ENCODE measurements around the gene SBSN. TPM values are rescaled to one million over a fixed set of nuclear protein-coding genes. Genes with fewer than 3 reads are reported as not detected.
A peak's percentile ranks its signal among the peaks of the same experiment; 100 is the strongest.

SBSN gene
- total and polyA plus RNA-seq, 10 of the 15 experiments (the other 5 are each of a cell fraction or from before 2014, with no cell fraction given): 0.09 TPM; not detected in 9

- no peak for TF ChIP-seq USF1 (IDR thresholded peaks at IDR 0.05; ENCODE audit: borderline replicate concordance, extremely low read length, insufficient read depth, low read depth, low read length)
- peak; percentile 88 for TF ChIP-seq RAD21 (IDR thresholded peaks at IDR 0.05; ENCODE audit: insufficient read depth, low read depth, low read length)
- TF ChIP-seq SPI1 (IDR thresholded peaks at IDR 0.05; ENCODE audit: borderline replicate concordance, insufficient read depth, low read depth, low read length): no peak
- TF ChIP-seq ZNF384 (IDR thresholded peaks at IDR 0.05; ENCODE audit: borderline replicate concordance, low read depth, low read length): no peak
Observed at GRCh38 chr19:35495107-35496064, 32.7 kb downstream of the SBSN start (continued).

- no peak overlapping the region for H2AFZ ChIP-seq (ENCODE audit: control insufficient read depth, low read depth, low read length)
- H3K79me2 ChIP-seq (ENCODE audit: control insufficient read depth, insufficient read depth, low read length): no peaks in the 10 kb centered on the region
- SMC1A ChIA-PET (ENCODE audit: uncharacterized antibody, unreplicated experiment): interaction anchor here (0.8 to 3.1 kb wide), 4 partner anchors 9 to 54 kb away, joined by 3 to 29 read pairs (median 10); no protein-coding TSS in a partner anchor
- H3K9me3 ChIP-seq (replicated peaks; ENCODE audit: control insufficient read depth, insufficient read depth, low read length): no peaks in the 10 kb centered on the region
- H3K27ac ChIP-seq (ENCODE audit: control insufficient read depth, insufficient read depth): no peak overlapping the region
- peaks cover 0 to 2% of the 10 kb centered on the region in 2 experiments; a peak in 1 of 4 replicates for H3K27me3 ChIP-seq (replicated peaks in 1 of 2; ENCODE audit: control insufficient read depth in 2 of 2, insufficient read depth in 2 of 2, low read length in 1 of 2)
- CTCF ChIA-PET: interaction anchor here (0.6 to 7.2 kb wide), 4 partner anchors 14 to 139 kb away, joined by 3 to 111 read pairs (median 46); no protein-coding TSS in a partner anchor
- DNase-seq (ENCODE audit: low read depth, low spot score) (no peak), FAIRE-seq (no peak), ATAC-seq (no peak)
- no peaks in the 10 kb centered on the region for H4K20me1 ChIP-seq (ENCODE audit: control insufficient read depth, insufficient read depth)
- WGBS (ENCODE audit: insufficient coverage, insufficient replicate concordance, low lambda C conversion rate, missing lambda C conversion rate): 73% methylated on average over 9 of the region's 9 CpGs
- in situ Hi-C loops (cut with MboI) (no loop called here), intact Hi-C loops (cut with micrococcal nuclease; ENCODE audit: unreplicated experiment) (loop anchor here (2.0 to 10.0 kb wide), 2 partner anchors 25 to 229 kb away; partner anchors contain the start of gene USF2)
- BruUV-seq (replicated peaks): no TSS peak
- H3K9ac ChIP-seq (ENCODE audit: control insufficient read depth, insufficient read depth, low read length): no peak overlapping the region
- no peaks in the 10 kb centered on the region for H3K36me3 ChIP-seq (ENCODE audit: control insufficient read depth in 2 of 2, insufficient read depth in 2 of 2, low read length in 1 of 2)
- RAD21 ChIA-PET (ENCODE audit: unreplicated experiment): interaction anchor here (1.4 to 2.5 kb wide), 3 partner anchors 141 to 353 kb away, joined by 3 to 8 read pairs (median 4); partner anchors contain the start of gene FFAR1
- H3K4me2 ChIP-seq (ENCODE audit: control insufficient read depth, insufficient read depth): no peak overlapping the region
- POLR2A ChIA-PET: interaction anchor here (0.9 kb wide), 1 partner anchor 14 kb away, joined by 3 read pairs; no protein-coding TSS in a partner anchor
- H3K4me1 ChIP-seq (ENCODE audit: control insufficient read depth, insufficient read depth, low read length): peaks cover 9% of the 10 kb centered on the region
- no peak overlapping the region for H3K4me3 ChIP-seq
- TF ChIP-seq CREB1 (IDR thresholded peaks at IDR 0.05; ENCODE audit: low read depth) (no peak), SMAD5 (IDR thresholded peaks at IDR 0.05; ENCODE audit: low read depth) (no peak), ZBTB4 (CRISPR knock-in tag; IDR thresholded peaks at IDR 0.05) (no peak), TAF1 (IDR thresholded peaks at IDR 0.05; ENCODE audit: borderline replicate concordance, low read depth, low read length) (no peak), GATAD2B (conservative IDR thresholded peaks at IDR 0.05; ENCODE audit: low read depth) (no peak), NFYB (IDR thresholded peaks at IDR 0.05; ENCODE audit: insufficient read depth, low read depth, low read length) (no peak), BACH1 (IDR thresholded peaks at IDR 0.05; ENCODE audit: borderline replicate concordance) (no peak), POU2F2 (IDR thresholded peaks at IDR 0.05; ENCODE audit: borderline replicate concordance, low read depth, low read length) (no peak), MTA2 (IDR thresholded peaks at IDR 0.05; ENCODE audit: low read depth) (no peak), CHD4 (IDR thresholded peaks at IDR 0.05) (no peak), MAX (IDR thresholded peaks at IDR 0.05; ENCODE audit: low read depth, low read length) (no peak), YY1 (IDR thresholded peaks at IDR 0.05; ENCODE audit: low read depth, low read length) (no peak), EED (IDR thresholded peaks at IDR 0.05; ENCODE audit: low read depth) (no peak), ZSCAN29 (IDR thresholded peaks at IDR 0.05) (no peak)
Observed at GRCh38 chr19:35493971-35494370, 34.1 kb downstream of the SBSN start.

Data from GM12878 (cell line).